HG03457 (cell line): ENCODE measurements around the gene ACBD3.
A peak's percentile ranks its signal among the peaks of the same experiment; 100 is the strongest.

ENCODE experiments used
- ATAC-seq: cut with Tn5 transposase; IDR thresholded peaks from one replicate; pipeline ENCODE4 v1.9.1; 2021; ENCODE audit warnings: moderate number of reproducible peaks; ENCODE audit not compliant: unreplicated experiment

ACBD3 gene

GRCh38 chr1:226135059-226135651 is 51.4 kb downstream of the ACBD3 start:
- ATAC-seq, result no peak

- no peak for ATAC-seq
Observed at GRCh38 chr1:226134170-226135058, 52.1 kb downstream of the ACBD3 start.

DNA sequence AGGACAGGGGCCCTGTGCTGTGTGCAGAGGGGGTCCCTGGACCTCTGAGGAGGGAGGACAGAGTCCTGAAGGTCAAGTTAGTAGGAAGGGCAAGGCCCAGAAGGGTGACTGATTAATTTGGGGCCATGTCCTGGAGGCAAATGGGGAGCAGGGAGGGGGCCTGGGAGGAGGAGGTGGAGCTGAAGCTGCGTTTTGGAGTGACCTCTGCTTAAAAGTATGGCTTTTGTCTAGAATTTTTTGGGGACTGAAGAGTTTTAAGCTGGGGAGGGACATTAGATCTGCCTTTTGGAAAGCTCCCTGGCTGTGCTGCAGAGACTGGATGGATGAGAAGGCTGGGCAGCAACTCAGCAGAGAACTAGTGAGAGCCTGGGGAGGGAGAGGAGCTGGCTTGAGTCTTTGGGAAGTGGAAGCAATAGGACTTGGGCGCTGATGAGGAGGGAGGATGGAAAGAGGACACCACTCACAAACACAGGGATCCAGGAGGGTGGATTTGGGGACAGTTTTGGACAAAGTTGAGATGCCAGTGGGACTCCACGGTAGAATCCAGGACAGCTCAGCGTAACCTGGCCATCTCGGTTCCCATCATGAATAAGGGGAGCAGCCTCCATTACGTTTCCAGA is 52.9 kb downstream of the ACBD3 start:
- ATAC-seq, result no peak

DNA sequence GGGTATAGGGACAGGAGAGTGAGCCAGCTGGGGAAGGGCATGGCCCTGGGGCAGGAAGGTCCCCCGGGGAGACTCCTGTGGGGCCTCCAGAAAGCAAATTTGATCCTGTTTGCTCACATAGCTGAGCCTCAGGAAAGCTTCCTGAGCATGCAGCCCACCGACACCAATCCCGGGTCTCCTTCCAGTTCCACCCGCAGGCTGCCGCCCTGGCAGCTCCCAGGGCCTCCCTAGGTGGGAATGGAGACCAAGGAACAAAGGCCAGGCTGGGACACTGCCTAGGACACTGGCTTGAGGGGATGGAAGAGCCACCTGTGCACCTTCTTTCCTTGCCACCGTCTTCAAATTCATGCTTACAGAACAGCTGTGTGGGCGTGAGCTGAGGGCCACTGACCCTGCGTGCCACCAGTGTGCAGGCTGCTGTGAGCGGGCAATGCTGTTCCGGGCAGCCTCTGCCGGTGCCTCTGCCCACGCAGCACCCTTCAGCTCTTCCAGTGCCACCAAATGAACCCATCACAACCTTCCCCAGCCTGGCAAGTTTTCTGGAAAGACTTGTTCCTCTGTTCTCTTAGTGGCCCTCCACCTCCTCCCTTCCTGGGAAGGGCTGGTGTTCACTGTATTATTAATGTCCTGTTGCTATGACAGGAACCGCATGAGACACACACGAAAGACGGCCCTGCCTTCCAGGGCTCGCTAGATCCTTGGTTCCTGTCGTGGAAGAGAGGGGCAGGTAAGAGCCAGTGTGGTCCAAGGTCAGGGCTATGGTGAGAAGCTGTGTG is 53.6 kb downstream of the ACBD3 start:
- no peak for ATAC-seq

DNA sequence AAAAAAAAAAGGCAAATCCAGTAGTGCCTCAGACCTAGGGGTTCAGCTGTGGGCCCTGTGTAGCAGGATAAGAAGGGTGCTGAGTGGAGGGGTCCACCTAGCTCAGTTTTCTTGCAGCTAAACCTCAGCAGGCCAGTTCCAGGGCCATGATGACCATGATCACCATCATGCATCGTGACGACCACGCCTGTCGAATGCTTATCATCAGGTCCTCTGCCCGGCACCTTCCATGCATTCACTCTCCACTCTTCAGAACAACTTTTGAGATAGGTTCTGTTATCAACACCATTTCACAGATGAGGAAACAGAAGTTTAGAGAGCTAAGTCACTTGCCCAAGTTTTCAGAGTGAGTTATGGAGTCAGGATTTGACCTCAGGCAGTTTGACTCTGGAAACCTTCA is 54.9 kb downstream of the ACBD3 start:
- no peak for ATAC-seq

GRCh38 chr1:226129230-226129629 is 57.3 kb downstream of the ACBD3 start:
- no peak for ATAC-seq

GRCh38 chr1:226128487-226129075 is 58.0 kb downstream of the ACBD3 start:
- no peak for ATAC-seq

GRCh38 chr1:226126824-226127569 is 59.5 kb downstream of the ACBD3 start:
- no peak for ATAC-seq

GRCh38 chr1:226125831-226126230 is 60.7 kb downstream of the ACBD3 start:
- ATAC-seq, result no peak

GRCh38 chr1:226125097-226125630 is 61.4 kb downstream of the ACBD3 start:
- no peak for ATAC-seq

DNA sequence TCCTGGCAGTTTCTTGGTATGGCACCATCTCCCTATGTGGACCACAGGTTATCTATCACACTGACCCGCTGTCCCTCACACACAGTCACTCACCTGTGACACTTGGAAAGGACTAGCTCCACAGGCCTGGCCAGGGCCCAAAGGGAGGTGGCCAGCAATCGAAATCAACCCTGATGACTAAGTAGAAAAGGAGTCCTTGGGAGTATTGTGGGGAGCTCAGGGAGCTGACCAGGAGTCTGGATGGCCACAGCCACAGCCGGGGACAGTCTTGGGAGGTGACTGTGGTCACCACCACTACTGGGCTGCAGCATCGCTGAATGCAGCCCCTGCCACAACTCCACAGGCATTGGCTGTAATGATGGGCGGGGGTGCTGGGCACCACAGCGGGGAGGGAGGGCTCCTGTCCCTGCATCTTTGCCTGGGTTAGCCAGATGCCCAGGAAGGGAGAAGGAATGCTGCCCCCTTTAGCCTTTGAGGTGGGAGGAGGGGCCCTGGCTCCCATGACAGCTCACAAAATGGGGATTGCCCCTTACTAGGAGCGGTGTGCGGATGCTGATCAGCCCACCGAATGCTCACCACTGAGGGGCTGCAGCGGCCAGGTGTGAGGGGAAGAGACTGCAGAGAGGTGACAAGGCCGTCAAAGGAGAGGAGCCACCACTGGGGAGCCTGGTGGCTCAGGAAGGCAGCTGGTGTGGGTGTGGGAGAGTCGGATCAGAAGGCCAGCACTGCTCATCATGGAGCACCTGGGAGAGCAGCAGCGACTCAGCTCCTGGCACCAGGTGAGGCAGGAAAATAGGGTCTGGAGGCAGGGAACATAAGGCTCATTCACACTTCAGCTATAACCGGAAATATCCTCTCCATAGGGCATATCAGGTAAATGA is 62.7 kb downstream of the ACBD3 start:
- no peak for ATAC-seq

DNA sequence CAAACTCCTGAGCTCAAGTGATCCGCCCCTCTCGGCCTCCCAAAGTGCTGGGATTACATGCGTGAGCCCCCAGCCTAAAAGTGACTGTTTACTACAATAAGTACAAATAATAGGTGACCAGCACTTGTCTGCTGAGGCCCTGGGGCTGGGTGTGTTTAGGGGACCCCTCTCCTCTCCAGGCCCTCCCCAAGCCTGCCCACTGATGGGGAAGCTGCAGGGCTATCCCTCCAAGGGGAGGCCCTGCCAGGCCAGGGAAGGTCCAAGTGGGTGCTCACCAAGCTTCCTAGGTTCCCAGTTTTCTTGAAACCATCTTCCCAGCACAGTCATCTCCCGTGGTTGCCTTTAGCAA is 63.4 kb downstream of the ACBD3 start:
- ATAC-seq, result no peak

DNA sequence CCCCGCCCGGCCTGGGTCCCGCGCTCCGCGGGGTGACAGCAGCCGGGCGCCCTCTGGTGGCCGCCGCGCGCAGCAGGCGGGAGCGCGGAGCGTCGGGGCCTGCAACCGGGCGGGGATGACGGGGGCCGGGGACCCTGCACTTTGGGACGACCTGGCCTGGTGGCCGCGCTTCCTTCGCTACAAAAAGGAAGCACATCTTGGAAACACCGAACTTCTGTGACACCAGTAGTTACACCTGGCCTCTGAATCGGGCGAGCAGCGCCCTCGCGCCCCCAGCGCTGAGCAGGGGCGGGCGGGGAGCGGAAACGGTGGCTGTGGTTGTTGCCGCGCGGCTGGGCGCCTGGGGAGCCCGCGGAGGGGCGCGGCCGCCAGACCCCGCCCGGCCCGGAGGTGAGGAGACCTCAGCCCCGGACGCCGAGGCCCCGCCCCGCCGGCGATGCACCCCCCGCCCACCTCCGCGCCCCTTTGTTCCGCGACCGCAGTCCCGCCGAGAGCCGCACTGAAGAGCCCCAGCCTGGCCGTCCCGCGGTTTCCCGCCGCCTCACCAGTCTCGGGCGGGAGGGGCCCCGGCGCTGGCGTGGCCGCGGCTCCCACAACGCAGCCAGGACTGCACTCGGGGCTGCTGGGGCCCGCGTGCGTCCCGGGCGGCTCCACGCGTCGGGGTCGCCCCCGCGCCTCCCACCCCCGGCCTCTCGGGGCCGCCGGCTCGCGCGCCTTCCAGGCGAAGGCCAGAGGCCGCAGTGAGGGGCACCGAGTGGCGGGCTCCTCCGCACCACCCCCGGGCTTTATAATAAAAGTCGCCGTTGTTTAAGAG is 64.7 kb downstream of the ACBD3 start:
- peak; percentile 48 for ATAC-seq

DNA sequence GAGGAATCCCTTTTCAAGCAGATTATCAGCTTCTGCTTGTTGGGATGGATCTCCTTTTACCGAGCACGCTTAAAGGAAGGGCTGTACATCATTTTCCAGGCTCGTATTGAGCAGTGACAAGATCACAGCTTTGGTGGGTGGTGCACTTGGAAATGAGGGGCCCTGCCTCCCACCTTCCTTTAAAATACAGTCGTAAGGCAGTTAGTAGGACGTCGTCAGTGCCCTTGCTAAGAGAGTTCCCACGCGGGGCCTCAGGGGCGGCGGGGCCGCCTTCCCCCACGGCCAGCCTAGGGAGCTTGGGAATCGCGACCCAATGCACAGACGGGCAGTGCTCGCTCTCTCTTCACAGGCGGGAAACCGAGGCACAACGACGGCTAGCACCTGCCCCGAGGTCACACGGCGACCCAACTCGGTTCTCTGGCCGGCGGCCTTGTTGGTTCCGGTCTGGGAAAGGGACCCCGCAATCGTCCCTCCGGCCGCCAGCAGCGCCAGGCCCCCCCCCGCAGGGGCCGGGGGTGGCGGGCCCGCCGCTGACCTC is 65.4 kb downstream of the ACBD3 start:
- no peak for ATAC-seq

DNA sequence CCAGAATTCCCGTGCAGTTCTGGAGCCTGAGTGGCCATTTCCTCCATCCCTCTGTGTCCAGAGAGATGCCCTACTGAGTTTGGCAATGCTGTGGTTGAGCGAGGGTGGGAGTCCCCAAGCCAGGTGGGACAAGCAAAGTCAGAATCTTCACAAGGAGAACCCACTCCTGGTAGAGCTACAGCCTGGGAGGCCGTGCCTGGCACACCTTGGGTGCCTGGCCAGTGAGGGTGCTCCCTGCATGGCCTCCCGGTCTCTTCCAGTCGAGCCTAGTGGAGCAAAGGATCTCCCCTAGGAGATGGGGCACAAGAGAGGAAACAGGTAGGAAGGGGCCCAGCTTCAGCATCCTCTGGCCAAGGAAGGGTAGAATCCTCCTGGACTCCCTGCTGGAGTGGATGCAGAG is 66.1 kb downstream of the ACBD3 start:
- ATAC-seq, result no peak

- ATAC-seq, result no peak
Observed at GRCh38 chr1:226119169-226119568, 67.4 kb downstream of the ACBD3 start.

- no peak for ATAC-seq
Observed at GRCh38 chr1:226118357-226118756, 68.2 kb downstream of the ACBD3 start.

- no peak for ATAC-seq
Observed at GRCh38 chr1:226117330-226117729, 69.2 kb downstream of the ACBD3 start.
